ENCODE data around the gene SNAPC1.

DNA sequence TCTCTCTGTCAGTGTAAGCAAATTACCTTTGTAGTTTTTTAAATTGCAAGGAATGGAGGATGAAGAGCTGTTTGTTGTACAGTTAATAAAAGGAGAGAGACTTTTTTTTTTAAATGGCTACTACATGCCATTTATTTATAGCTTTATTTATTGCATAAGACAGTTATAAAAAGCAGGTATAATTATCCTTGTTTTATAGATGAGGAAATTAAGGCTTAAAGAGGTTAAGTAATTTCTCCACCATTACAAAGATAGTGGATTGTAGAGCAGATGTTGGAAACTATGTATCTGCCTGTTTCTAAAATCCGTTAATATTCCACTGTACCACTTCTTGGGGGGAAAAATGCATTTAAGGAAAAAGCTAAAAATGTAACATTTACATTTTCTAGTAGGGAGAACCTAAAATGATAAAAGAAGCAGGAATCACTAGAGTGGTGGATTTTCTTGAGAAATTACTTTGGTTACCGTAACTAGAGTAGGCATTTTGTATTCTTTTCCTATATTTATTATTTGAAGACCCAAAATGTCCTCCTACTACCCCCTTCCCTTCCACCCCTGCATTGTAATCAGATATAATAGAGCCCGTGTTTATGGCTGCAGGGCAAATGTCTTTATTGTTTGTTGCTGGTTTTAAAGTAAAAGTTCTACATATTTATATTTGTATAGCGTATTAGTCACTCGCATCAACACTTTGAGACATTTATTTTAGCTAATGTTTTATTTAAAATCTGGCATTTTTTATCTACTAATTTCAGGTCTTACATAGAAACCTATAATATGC lies 2.3 kb downstream of the SNAPC1 start:
- TF ChIP-seq, protein P1, sequence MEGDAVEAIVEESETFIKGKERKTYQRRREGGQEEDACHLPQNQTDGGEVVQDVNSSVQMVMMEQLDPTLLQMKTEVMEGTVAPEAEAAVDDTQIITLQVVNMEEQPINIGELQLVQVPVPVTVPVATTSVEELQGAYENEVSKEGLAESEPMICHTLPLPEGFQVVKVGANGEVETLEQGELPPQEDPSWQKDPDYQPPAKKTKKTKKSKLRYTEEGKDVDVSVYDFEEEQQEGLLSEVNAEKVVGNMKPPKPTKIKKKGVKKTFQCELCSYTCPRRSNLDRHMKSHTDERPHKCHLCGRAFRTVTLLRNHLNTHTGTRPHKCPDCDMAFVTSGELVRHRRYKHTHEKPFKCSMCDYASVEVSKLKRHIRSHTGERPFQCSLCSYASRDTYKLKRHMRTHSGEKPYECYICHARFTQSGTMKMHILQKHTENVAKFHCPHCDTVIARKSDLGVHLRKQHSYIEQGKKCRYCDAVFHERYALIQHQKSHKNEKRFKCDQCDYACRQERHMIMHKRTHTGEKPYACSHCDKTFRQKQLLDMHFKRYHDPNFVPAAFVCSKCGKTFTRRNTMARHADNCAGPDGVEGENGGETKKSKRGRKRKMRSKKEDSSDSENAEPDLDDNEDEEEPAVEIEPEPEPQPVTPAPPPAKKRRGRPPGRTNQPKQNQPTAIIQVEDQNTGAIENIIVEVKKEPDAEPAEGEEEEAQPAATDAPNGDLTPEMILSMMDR (IDR thresholded peaks at IDR 0.05; ENCODE audit: insufficient read depth, low read length): no peak
- TF ChIP-seq, protein P2, sequence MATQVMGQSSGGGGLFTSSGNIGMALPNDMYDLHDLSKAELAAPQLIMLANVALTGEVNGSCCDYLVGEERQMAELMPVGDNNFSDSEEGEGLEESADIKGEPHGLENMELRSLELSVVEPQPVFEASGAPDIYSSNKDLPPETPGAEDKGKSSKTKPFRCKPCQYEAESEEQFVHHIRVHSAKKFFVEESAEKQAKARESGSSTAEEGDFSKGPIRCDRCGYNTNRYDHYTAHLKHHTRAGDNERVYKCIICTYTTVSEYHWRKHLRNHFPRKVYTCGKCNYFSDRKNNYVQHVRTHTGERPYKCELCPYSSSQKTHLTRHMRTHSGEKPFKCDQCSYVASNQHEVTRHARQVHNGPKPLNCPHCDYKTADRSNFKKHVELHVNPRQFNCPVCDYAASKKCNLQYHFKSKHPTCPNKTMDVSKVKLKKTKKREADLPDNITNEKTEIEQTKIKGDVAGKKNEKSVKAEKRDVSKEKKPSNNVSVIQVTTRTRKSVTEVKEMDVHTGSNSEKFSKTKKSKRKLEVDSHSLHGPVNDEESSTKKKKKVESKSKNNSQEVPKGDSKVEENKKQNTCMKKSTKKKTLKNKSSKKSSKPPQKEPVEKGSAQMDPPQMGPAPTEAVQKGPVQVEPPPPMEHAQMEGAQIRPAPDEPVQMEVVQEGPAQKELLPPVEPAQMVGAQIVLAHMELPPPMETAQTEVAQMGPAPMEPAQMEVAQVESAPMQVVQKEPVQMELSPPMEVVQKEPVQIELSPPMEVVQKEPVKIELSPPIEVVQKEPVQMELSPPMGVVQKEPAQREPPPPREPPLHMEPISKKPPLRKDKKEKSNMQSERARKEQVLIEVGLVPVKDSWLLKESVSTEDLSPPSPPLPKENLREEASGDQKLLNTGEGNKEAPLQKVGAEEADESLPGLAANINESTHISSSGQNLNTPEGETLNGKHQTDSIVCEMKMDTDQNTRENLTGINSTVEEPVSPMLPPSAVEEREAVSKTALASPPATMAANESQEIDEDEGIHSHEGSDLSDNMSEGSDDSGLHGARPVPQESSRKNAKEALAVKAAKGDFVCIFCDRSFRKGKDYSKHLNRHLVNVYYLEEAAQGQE (IDR thresholded peaks at IDR 0.05; ENCODE audit: insufficient replicate concordance, low read depth): no peak
- TF ChIP-seq GABPA (IDR thresholded peaks at IDR 0.05; ENCODE audit: low read depth): no peak
- TF ChIP-seq POLR2AphosphoS5 (IDR thresholded peaks at IDR 0.05; ENCODE audit: low read depth): no peak
- TF ChIP-seq SPI1 (IDR thresholded peaks at IDR 0.05; ENCODE audit: borderline replicate concordance, low read depth): no peak

All from HL-60 (cell line).